Activated effector memory CD4-positive, alpha-beta T cell treated with Interleukin-2 at 50 U/mL for 16 hours (primary cell): ENCODE data around the gene CBX2.
"Not testable (repeated sequence)": the region's sequence is repeated elsewhere in the genome, so short reads cannot be mapped to it uniquely, and the experiment has no call there.

Experiments used
- DNase-seq: peaks from one replicate; pipeline ENCODE4 v3.0.0-alpha.2; 2020

Gene CBX2

GRCh38 chr17:79772726-79773125 is 5.2 kb upstream of the CBX2 start:
- not testable (repeated sequence) for DNase-seq

- no peak for DNase-seq
Observed at GRCh38 chr17:79774561-79774975, 3.4 kb upstream of the CBX2 start.

GRCh38 chr17:79775632-79776031 is 2.3 kb upstream of the CBX2 start:
- DNase-seq: no peak

GRCh38 chr17:79776376-79777119 is 1.4 kb upstream of the CBX2 start:
- no peak for DNase-seq

- DNase-seq: no peak
Observed at GRCh38 chr17:79777120-79777893, 641 bp upstream of the CBX2 start.

- no peak for DNase-seq
Observed at GRCh38 chr17:79778504-79779083, 646 bp downstream of the CBX2 start.

- no peak for DNase-seq
Observed at GRCh38 chr17:79779084-79779529, 1.2 kb downstream of the CBX2 start.

GRCh38 chr17:79779661-79780365 is 1.9 kb downstream of the CBX2 start:
- no peak for DNase-seq

GRCh38 chr17:79781012-79781650 is 3.2 kb downstream of the CBX2 start:
- no peak for DNase-seq

- DNase-seq: no peak
Observed at GRCh38 chr17:79781736-79782575, 4.0 kb downstream of the CBX2 start.

GRCh38 chr17:79783891-79784290 is 5.9 kb downstream of the CBX2 start:
- DNase-seq: no peak

GRCh38 chr17:79784353-79785016 is 6.5 kb downstream of the CBX2 start:
- no peak for DNase-seq

- no peak for DNase-seq
Observed at GRCh38 chr17:79785017-79785899, 7.3 kb downstream of the CBX2 start.

- DNase-seq: no peak
Observed at GRCh38 chr17:79785900-79786810, 8.2 kb downstream of the CBX2 start.

- no peak for DNase-seq
Observed at GRCh38 chr17:79786930-79787643, 9.1 kb downstream of the CBX2 start.

- no peak for DNase-seq
Observed at GRCh38 chr17:79788455-79788854, 10.5 kb downstream of the CBX2 start.

- no peak for DNase-seq
Observed at GRCh38 chr17:79788989-79789942, 11.3 kb downstream of the CBX2 start.
